Measurements from ENCODE around the gene LVRN. TPM values are rescaled to one million over a fixed set of nuclear protein-coding genes. Genes with fewer than 3 reads are reported as not detected.

The LVRN gene
- total RNA-seq, 4 donors from 2014 or later = 0.23 to 3.7 (median 0.99) TPM

- Histone ChIP-seq H3K4me1 (no peaks in the 10 kb centered on the region), H3K9me3 (no peaks in the 10 kb centered on the region), H3K4me3 (no peak overlapping the region), H3K27me3 (peaks cover 4% of the 10 kb centered on the region), H3K27ac (no peak overlapping the region), H3K36me3 (peaks cover 2% of the 10 kb centered on the region)
- DNase-seq (ENCODE audit: low spot score in 2 of 2) = no peak
- TF ChIP-seq POLR2AphosphoS5 (IDR thresholded peaks at IDR 0.05) (no peak), EP300 (IDR thresholded peaks at IDR 0.05) (no peak), CTCF (IDR thresholded peaks at IDR 0.05) (no peak), POLR2A (IDR thresholded peaks at IDR 0.05) (no peak)
- WGBS = 57% methylated on average over 1 of the region's 1 CpG
Observed at GRCh38 chr5:116076496-116076895, 114.2 kb downstream of the LVRN start.

Other genes with a start within 250 kb of the LVRN start
- gene CDO1, start 145.8 kb upstream of the LVRN start, total RNA-seq = 1 to 10 TPM; 2.6 to 6.0 (median 4.4) TPM
- gene ATG12, start 120.9 kb upstream of the LVRN start, total RNA-seq = 10 to 100 TPM; 22.8 to 52.5 (median 24.7) TPM
- 100 to 1,000 TPM in 2 of 4 donors, 10 to 100 TPM in 2; 34.9 to 115 (median 70.3) TPM for gene AP3S1, start 120.5 kb upstream of the LVRN start, total RNA-seq
- gene ARL14EPL, start 70.0 kb downstream of the LVRN start, total RNA-seq = not detected
- gene COMMD10, start 122.5 kb downstream of the LVRN start, total RNA-seq = 10 to 100 TPM; 18.4 to 50.6 (median 22.7) TPM